ENCODE measurements around the gene HOXB1.

DNA sequence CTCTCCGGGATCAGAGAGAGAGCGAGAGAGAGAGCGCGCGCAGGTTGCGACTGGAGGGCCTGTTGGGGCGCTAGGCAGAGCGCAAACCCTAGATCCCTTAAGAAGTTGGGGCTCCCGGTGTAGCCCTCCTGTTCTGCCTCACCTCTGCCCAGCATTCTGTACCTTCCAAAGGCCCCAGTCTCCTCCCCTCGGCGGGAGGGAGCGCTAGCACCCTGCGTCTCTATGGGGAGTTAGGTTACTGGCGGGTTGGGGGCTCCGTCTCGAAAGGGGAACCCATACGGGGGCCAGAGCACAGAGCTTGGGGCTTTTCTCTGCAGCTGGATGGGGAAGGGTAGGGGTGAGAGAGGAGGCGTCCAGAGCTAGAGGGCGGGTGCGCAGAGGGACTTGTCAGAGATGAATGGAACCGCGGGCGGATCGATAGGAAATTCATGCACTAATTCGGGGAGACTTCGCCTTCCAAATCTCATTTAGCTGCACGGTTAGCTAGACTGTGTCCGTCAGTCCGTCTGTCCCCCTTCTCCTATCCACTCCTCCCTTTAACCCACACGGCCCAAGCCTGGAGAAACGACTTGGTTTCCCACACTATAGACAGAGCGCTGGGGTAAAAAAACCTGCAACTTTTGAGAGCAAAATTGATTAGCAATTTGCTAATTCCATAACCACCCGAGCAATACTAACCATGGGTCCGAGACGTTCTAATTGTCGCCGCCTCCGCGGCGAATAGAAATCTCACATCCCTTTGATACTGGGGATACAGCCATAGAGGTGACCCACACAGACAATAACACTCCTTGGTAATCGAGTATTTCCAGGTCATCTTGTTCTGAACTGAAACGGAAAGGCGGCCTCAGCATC lies 48.0 kb upstream of the HOXB1 start:
- TF ChIP-seq EZH2 (IDR thresholded peaks at IDR 0.05; ENCODE audit: insufficient read depth, poor library complexity, severe bottlenecking) (no peak), EZH2phosphoT487 (IDR thresholded peaks at IDR 0.05; ENCODE audit: insufficient read depth, low read depth) (no peak)
